ENCODE results near the gene AFF1.

- TF ChIP-seq CTCF (IDR thresholded peaks at IDR 0.05; ENCODE audit: low read depth, low read length, missing input control) (no peak), GABPA (IDR thresholded peaks at IDR 0.05 in 1 of 2, conservative IDR thresholded peaks at IDR 0.05 in 1 of 2) (no peak), TAF1 (conservative IDR thresholded peaks at IDR 0.05) (no peak), MAX (IDR thresholded peaks at IDR 0.05) (no peak), RAD21 (IDR thresholded peaks at IDR 0.05) (no peak), FOXA1 (IDR thresholded peaks at IDR 0.05) (no peak), ATF3 (IDR thresholded peaks at IDR 0.05) (no peak), REST (IDR thresholded peaks at IDR 0.05) (no peak)
Observed at GRCh38 chr4:87047281-87047798, 112.5 kb downstream of the AFF1 start.

Data from liver (tissue), 3 donors.